CD14-positive monocyte (primary cell): ENCODE measurements around the gene PIGV. TPM values are rescaled to one million over a fixed set of nuclear protein-coding genes. Genes with fewer than 3 reads are reported as not detected.
A peak's percentile ranks its signal among the peaks of the same experiment; 100 is the strongest.

Experiments
- DNase-seq, 3 donors: peaks; one replicate each; pipeline ENCODE4 v3.0.0-alpha.2; 2011 to 2022
- H2AFZ ChIP-seq: 2 replicates; pipeline ENCODE4 v1.6.0; 2012; ENCODE audit warnings: mild to moderate bottlenecking, low read depth, low read length, inconsistent platforms; ENCODE audit not compliant: insufficient read depth, poor library complexity, severe bottlenecking
- H3K27ac ChIP-seq, 2 donors: 1 replicate in 1 of 2; 2 replicates in 1 of 2; pipeline ENCODE4 v1.5.1; 2012 to 2013; ENCODE audit warnings: low read length in 2 of 2, control low read depth in 1 of 2, inconsistent platforms in 1 of 2, low read depth in 1 of 2, mild to moderate bottlenecking in 1 of 2
- H3K27me3 ChIP-seq, 2 donors: one replicate each; pipeline versions ENCODE4 v1.6.0 to v1.6.1; 2011 to 2013; ENCODE audit warnings: low read length in 2 of 2; ENCODE audit not compliant: control insufficient read depth in 2 of 2, insufficient read depth in 2 of 2
- H3K36me3 ChIP-seq, 2 donors: replicated peaks in 1 of 2; 1 replicate in 1 of 2; 2 replicates in 1 of 2; pipeline versions ENCODE4 v1.5.1 to v1.6.1; 2012 to 2013; ENCODE audit warnings: low read length in 2 of 2, control low read depth in 1 of 2, inconsistent platforms in 1 of 2, mild to moderate bottlenecking in 1 of 2; ENCODE audit not compliant: insufficient read depth in 2 of 2, control insufficient read depth in 1 of 2
- H3K4me1 ChIP-seq, 2 donors: 1 replicate in 1 of 2; 2 replicates in 1 of 2; pipeline versions ENCODE4 v1.5.1 to v1.6.1; 2012 to 2013; ENCODE audit warnings: low read length in 2 of 2, control low read depth in 1 of 2, inconsistent platforms in 1 of 2, mild to moderate bottlenecking in 1 of 2, moderate library complexity in 1 of 2; ENCODE audit not compliant: insufficient read depth in 2 of 2, control insufficient read depth in 1 of 2
- H3K4me2 ChIP-seq: replicated peaks from 2 replicates; pipeline ENCODE3; 2012; ENCODE audit warnings: low read length, moderate library complexity, mild to moderate bottlenecking; ENCODE audit not compliant: poor library complexity, severe bottlenecking; ENCODE audit errors: extremely low read depth
- H3K4me3 ChIP-seq, 3 experiments: fragments of 200-600 bp in 1 of 3; sonication (generic) in 1 of 3; replicated peaks in 1 of 3; 1 replicate in 2 of 3; 2 replicates in 1 of 3; pipeline ENCODE4 v1.5.1; 2011 to 2013; ENCODE audit warnings: low read length in 3 of 3, mild to moderate bottlenecking in 3 of 3, control low read depth in 2 of 3, low read depth in 2 of 3, inconsistent platforms in 1 of 3, moderate library complexity in 1 of 3
- H3K79me2 ChIP-seq: 2 replicates; pipeline ENCODE4 v1.6.0; 2012; ENCODE audit warnings: mild to moderate bottlenecking, control low read depth, inconsistent platforms, low read length, moderate library complexity; ENCODE audit not compliant: insufficient read depth
- H3K9ac ChIP-seq: 2 replicates; pipeline ENCODE4 v1.6.0; 2017; ENCODE audit warnings: low read length, mild to moderate bottlenecking; ENCODE audit not compliant: insufficient read depth, poor library complexity, severe bottlenecking
- H3K9me3 ChIP-seq, 2 donors: replicated peaks in 1 of 2; 1 replicate in 1 of 2; 2 replicates in 1 of 2; pipeline versions ENCODE4 v1.5.1 to v1.6.1; 2012 to 2013; ENCODE audit warnings: low read length in 2 of 2, control low read depth in 1 of 2; ENCODE audit not compliant: control insufficient read depth in 1 of 2, insufficient read depth in 1 of 2
- H4K20me1 ChIP-seq: 2 replicates; pipeline ENCODE4 v1.6.0; 2012; ENCODE audit warnings: mild to moderate bottlenecking, low read length, control low read depth, moderate library complexity; ENCODE audit not compliant: insufficient read depth
- H3K27ac Mint-ChIP-seq, 7 donors: one replicate each; pipeline ENCODE4 v1.8.0; 2020; ENCODE audit warnings: mild to moderate bottlenecking in 7 of 7, mixed read lengths in 7 of 7, moderate library complexity in 6 of 7, inconsistent platforms in 2 of 7
- H3K27me3 Mint-ChIP-seq, 3 donors: one replicate each; pipeline ENCODE4 v1.8.0; 2021 to 2022; ENCODE audit warnings: low read depth in 3 of 3, mild to moderate bottlenecking in 3 of 3, mixed read lengths in 3 of 3, moderate library complexity in 3 of 3, inconsistent platforms in 1 of 3
- H3K36me3 Mint-ChIP-seq, 2 donors: one replicate each; pipeline ENCODE4 v1.8.0; 2020; ENCODE audit warnings: mixed read lengths in 2 of 2, inconsistent platforms in 1 of 2, mild to moderate bottlenecking in 1 of 2
- H3K4me1 Mint-ChIP-seq: one replicate; pipeline ENCODE4 v1.8.0; 2020; ENCODE audit warnings: mild to moderate bottlenecking, mixed read lengths
- H3K4me3 Mint-ChIP-seq, 2 donors: one replicate each; pipeline ENCODE4 v1.8.0; 2020; ENCODE audit warnings: mild to moderate bottlenecking in 2 of 2, mixed read lengths in 2 of 2, moderate library complexity in 1 of 2
- H3K9me3 Mint-ChIP-seq, 7 donors: one replicate each; pipeline ENCODE4 v1.8.0; 2020 to 2022; ENCODE audit warnings: mixed read lengths in 7 of 7, mild to moderate bottlenecking in 6 of 7, moderate library complexity in 6 of 7, inconsistent platforms in 2 of 7
- WGBS: methylation state at CpG from one replicate; pipeline ENCODE4 v1.1.5; 2013; ENCODE audit warnings: missing lambda C conversion rate; ENCODE audit not compliant: insufficient coverage; 5-methylcytosine and 5-hydroxymethylcytosine counted together
- intact Hi-C, 2 donors: fragments of 100-400 bp; cut with micrococcal nuclease; formaldehyde crosslinking; loops; one replicate each; pipeline versions ENCODE4 v1.15.0 to v1.15.1; 2023
- polyA plus RNA-seq, 3 donors: library from polyadenylated mRNA; depleted of rRNA in 1 of 3; unstranded in 2 of 3; stranded (reverse) in 1 of 3; fragments of 300-500 nt in 2 of 3; fragments of >200 nt in 1 of 3; fragmentation: Illumina TruSeq in 2 of 3; gene quantifications; 1 replicate in 2 of 3; 2 replicates in 1 of 3; pipeline ENCODE4 v1.2.3, GENCODE V29; 2012 to 2021
- TF ChIP-seq, protein P1 (sequence below): fragments of 200-600 bp; IDR thresholded peaks from one replicate; pipeline ENCODE4 v1.8.0; 2022; ENCODE audit warnings: antibody characterized with exemption, mild to moderate bottlenecking

PIGV gene
- polyA plus RNA-seq, 3 donors = 5.7 to 9.5 (median 8.3) TPM

DNA sequence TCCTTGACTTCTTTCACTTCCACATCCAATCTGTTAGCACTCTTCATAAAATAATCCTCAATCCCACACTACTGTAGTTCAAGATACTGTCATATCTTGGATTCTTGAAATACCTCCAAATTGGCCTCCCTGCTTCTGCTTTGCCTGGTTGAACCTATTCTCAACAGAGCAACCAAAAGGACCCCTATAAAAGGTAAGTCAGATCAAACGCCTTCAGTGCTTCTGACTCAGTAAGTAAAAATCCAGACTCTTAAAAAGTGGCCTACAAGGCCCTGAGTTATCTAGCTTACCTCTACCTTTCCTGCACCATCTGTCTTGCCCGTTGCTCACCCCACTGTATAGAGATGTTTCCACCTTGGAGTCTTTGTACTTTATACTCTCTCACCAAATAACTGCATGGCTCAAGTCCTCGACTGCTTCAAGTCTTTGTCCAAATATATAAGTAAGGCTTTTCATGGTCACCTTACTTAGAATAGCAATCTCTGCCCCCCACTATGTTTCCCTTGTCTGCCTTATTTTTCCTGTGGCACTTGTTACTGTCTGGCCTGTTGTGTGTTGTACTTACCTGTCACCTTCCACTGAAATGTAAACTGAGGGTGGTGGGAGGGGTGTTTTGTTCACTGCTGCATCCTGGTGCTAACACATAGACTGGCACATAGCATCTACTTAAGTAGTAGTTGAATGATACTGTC is 5.1 kb upstream of the PIGV start:
- Histone ChIP-seq H3K79me2 (peaks cover 58% of the 10 kb centered on the region), H3K27me3 (no peaks in the 10 kb centered on the region), H3K4me1 (peaks cover 67 to 72% of the 10 kb centered on the region in 2 donors), H3K4me3 (no peak overlapping the region), H3K4me2 (no peak overlapping the region), H3K36me3 (peaks cover 45 to 55% of the 10 kb centered on the region in 2 donors), H4K20me1 (peaks cover 54% of the 10 kb centered on the region), H3K9ac (no peak overlapping the region), H3K9me3 (no peaks in the 10 kb centered on the region), H3K27ac (peak overlapping the region in 1 of 2 donors; percentile 97), H2AFZ (no peak overlapping the region)
- Mint-ChIP-seq H3K4me3 (no peak overlapping the region), H3K4me1 (peaks cover 75% of the 10 kb centered on the region), H3K27ac (peak overlapping the region; percentile 31 to 95 (median 74)), H3K27me3 (peaks cover 0 to 2% (median 0%) of the 10 kb centered on the region in 3 donors), H3K9me3 (no peaks in the 10 kb centered on the region), H3K36me3 (peaks cover 51 to 54% of the 10 kb centered on the region in 2 donors)
- WGBS = 100% methylated on average over 2 of the region's 3 CpGs
- no peak for DNase-seq
- TF ChIP-seq, protein P1, sequence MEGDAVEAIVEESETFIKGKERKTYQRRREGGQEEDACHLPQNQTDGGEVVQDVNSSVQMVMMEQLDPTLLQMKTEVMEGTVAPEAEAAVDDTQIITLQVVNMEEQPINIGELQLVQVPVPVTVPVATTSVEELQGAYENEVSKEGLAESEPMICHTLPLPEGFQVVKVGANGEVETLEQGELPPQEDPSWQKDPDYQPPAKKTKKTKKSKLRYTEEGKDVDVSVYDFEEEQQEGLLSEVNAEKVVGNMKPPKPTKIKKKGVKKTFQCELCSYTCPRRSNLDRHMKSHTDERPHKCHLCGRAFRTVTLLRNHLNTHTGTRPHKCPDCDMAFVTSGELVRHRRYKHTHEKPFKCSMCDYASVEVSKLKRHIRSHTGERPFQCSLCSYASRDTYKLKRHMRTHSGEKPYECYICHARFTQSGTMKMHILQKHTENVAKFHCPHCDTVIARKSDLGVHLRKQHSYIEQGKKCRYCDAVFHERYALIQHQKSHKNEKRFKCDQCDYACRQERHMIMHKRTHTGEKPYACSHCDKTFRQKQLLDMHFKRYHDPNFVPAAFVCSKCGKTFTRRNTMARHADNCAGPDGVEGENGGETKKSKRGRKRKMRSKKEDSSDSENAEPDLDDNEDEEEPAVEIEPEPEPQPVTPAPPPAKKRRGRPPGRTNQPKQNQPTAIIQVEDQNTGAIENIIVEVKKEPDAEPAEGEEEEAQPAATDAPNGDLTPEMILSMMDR = no peak
- intact Hi-C loops = no loop called here

DNA sequence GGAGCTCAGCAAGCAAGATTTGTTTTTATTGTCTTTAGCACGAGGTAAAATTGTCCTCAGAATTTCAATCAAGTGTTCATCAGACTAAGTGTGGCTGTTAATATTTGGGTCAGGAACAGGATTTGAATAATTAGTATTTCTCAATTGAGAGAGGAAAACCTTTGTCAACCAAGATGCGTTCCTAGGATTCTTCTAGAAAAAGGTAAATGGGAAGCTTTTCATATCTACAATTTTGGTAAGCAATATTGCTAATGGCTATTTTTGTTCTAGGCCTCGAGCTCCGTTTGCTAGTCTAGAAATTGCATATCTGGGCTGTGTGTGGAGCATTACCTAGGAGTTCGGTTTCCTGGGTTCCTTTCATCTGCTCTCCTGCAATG is 4.1 kb upstream of the PIGV start:
- Histone ChIP-seq H3K4me2 (peak overlapping the region; percentile 28), H3K36me3 (peaks cover 35 to 45% of the 10 kb centered on the region in 2 donors), H3K9me3 (no peaks in the 10 kb centered on the region), H2AFZ (no peak overlapping the region), H3K4me3 (peak overlapping the region in 1 of 3 experiments; percentile 40), H3K27me3 (no peaks in the 10 kb centered on the region), H3K9ac (no peak overlapping the region), H3K27ac (peak overlapping the region; percentile 34 to 97), H3K79me2 (peaks cover 66% of the 10 kb centered on the region), H3K4me1 (peaks cover 66 to 71% of the 10 kb centered on the region in 2 donors), H4K20me1 (peaks cover 47% of the 10 kb centered on the region)
- Mint-ChIP-seq H3K27ac (peak overlapping the region; percentile 56 to 95 (median 84)), H3K27me3 (peaks cover 0 to 2% (median 0%) of the 10 kb centered on the region in 3 donors), H3K4me1 (peaks cover 68% of the 10 kb centered on the region), H3K4me3 (no peak overlapping the region), H3K36me3 (peaks cover 43 to 45% of the 10 kb centered on the region in 2 donors), H3K9me3 (no peaks in the 10 kb centered on the region)
- no peak for DNase-seq
- TF ChIP-seq, protein P1 = no peak
- 93% methylated on average over 4 of the region's 5 CpGs for WGBS
- intact Hi-C loops = no loop called here
